GM21515 (cell line): ENCODE results near the gene NEU4.

ENCODE experiments used
- ATAC-seq: cut with Tn5 transposase; IDR thresholded peaks from one replicate; pipeline ENCODE4 v1.9.1; 2021; ENCODE audit not compliant: unreplicated experiment

The NEU4 gene

DNA sequence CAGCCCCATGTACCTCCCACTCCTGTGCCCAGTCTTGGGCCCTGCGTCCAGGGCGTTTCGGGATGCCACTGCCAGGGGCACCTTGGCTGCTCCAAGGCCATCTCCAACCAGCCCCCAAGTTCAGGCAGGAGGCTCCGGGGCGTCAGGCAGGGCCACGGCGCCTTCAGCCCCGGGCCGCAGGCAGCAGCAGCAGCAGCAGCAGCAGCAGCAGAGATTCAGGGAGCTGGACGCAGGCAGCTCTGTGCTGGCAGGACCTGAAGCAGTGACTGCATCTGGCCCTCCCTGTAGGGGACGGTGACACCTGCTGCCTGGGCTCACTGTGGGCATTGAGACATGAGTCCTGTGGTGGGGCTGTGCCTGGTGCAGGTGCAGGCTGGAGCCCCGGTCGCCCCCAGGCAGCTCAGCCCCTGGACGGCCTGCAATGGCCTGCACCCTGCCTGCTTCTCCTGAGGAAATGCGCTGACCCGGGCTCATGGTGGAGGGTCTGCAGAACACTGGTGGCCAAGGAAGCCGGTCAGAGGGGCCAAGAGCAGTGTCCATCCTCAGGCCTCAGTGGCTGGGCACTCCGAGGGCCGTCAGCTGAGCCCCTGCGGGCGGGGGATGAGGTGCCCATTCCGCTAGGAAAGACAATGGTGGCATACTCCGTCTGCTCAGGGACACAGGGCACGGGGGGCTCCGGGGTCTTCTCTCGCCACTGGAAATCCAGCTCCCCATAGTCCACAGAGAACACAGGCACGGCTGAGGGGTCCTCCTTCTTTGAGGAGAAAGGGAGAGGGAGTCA lies 41.7 kb downstream of the NEU4 start:
- ATAC-seq, result no peak

DNA sequence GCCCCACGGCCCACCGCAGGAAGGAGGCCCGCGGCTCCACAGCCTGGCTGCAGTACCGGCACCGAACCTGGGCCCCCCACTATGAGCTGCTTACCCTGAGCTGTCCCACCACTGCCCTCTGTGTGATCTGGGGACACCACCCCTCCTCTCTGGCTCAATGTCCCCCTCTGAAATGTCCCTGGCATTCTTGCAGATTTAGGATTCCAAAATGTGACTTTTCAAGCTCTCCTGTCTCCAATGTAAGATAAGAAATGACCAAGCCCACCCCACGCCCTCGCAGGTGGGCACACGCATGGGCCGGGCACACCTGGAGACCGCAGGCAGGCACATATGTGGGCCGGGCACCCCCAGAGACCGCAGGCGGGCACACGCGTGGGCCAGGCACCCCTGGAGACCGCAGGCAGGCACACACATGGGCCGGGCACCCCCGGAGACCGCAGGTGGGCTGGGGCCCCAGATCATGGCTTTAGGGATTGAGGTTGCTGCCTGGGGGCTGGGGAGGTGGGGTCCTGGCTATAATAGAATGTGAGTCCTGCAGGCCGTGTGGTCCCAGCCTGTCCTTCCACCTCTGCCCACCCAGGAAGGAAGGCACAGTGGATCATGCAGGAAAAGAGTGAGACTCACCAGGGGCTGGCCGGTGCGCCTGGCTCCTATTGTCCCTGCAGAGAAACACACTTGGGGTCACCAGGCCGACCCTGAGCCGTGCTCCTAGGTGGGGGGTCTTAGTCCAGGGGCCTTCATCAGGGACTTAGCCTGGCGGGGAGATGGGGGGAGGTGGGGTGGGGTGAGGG lies 42.5 kb downstream of the NEU4 start:
- ATAC-seq, result no peak

DNA sequence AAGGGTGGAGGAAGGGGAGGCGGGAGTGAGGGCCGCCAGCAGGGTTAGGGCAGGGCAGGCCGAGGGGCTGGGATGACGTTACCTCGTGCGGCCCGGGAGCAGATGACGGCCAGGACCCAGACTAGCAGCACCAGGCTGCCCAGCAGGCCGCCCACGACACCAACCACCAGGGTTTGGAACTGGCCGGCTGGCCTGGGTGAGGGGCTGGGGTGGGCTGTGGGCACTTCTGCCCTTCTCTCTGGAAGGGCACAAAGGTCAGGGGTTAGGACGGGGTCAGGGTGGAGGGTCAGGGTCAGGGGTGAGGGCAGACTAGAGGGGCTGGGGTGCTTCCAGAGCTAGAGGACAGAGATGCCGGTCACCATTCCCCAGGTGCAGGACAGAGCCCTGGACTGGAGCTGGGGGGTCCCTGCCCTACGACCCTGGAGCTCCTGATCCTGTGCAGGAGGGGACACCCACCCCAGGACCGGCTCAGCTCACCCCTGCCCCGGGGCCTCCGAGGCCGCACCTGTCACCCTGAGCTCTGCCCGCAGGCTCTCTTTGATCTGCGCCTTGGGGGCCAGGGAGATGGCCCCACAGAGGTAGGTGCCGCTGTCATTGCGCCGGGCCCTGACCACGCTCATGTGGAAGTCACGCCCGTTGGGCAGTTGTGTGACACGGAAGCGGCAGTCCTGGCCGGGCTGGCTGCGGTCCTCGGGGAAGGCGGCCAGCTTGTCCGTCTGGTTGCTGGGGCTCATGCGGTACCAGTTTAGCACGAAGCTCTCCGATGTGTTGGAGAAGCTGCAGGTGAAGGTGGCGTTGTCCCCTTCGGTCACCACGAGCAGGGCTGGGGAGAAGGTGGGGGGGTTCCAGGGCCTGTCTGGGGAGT lies 43.4 kb downstream of the NEU4 start:
- ATAC-seq, result no peak

DNA sequence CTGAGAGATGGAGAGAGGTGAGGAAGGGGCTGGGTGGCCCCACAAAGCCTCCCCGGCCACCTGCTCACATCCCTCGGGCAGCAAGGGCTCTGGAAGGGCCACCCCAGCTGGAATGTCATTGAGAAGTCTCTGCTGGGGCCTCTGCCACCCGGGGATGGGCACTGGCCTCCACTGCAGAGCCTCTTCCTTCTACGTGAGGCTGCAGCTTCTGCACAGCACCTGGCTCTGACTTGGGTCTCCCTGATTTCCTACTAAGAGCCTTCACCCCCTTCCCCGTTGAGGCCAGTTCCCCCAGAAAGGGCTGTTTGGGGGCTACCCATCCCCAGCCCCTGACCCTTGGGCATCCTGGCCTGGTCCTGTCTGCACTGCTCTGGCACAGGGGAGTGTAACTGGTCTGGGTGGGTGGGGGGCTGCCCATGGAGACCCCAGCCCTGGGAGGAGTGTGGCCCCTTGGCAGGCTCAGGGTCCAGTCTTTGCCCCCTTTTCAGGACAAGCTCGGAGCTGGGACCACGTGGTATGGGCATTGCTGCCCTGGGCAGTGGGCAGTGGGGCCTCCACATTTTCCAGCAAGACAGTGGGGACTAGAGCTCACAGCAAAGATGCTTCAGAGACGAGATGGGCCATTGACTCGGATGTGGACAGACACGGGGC lies 44.1 kb downstream of the NEU4 start:
- no peak for ATAC-seq

DNA sequence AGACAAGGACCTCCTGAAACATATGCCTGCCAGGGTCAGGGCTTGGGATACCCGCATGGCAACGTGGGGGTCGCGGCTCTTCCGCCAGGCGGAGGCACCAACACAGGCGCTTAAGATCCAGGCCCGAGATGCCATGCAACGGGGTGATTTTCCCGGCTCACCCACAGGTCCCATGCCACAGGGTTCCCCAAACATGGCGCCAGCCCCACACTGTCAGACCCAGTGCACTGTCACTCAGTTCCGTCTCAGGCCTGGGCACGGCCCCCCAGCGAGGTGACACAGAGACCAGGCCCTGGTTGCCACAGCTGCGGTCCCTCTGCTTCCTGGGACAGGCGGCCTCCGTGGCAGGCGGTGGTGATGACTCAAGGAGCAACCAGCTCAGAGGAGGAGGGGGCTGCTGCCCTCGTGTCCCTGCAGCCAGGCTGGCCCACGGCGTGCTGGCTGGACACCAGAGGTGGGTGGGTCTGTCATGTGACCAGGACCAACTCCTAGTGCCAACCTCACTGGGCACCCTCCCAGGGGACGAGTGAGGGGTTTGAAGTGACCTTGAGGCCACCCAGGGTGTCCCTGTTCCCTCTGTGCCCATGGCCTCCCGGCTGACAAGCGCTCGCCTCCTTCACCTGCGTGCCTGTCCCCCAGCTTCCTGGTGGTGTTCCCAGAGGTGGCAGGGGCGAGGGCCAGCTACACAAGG lies 44.8 kb downstream of the NEU4 start:
- no peak for ATAC-seq

DNA sequence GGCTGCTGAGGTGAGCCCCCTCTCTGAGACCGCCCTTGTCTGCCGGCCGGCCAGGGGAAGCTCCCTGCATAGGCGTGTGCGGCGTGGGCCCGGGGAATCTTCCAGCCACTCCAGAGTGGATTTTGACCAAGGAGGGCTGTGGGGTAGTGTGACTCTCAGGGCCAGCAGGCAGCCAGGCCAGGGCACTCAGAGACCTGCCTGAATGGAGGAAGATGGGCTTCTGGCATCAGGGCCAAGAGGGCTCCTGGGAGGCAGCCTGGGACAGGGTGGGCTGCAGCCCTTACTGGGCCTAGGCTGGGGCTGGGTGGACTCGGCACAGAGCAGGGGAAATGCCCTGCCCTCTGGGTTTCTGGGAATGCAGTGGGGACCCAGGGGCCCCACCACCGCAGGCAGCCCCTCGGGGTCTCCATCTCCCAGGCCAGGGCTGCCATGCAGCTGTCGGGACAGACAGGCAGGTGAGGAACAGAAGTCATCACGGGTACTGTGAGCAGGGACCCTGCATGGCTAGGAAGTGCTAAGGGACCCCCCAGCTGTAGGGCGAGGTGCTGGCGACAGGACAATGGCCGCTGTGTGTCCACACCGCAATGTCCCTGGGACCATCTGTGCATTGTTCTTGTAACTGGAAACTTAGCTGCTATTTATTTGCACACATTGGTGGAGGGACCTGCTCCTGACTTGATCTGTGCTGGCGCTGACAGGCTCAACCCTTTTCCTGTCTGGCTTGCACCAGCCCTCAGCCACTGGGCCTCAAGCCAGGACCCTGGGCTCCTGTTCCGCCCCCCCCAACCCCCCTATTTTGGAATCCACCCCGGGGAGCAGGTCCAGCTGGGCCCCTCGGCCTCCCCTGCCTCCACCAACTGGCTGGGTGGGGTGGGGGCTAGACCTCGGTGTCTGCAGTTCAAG lies 45.6 kb downstream of the NEU4 start:
- no peak for ATAC-seq

DNA sequence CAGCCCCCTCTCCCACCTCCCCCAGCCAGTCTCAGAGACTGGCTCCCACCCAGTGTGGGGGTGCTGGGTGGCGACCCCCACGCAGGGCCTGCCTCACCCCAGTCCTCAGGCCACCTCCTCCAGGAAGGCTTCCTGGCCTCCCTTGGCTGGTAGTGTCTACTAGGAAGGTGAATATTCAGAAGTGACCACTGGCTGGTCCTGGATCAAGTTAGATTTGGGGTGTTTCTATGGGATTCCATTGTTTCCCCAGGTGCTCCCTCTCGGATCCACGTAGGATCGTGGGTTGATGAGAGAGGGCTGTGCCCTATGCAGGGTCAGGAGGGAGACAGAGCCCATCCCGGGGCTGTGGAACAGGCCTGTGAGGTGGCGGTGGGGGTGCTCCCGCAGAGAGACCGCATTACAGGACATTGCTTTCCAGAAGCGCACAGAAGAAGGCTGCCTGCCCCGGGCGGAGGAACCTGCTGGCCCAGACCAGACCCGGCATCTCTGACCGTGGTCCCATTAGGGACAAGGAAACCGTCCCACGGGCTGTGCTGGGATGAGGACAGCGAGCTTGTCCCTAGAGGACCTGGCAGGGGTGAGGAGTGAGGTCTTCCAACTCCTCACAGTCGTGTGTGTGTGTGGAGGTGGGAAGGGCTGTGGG lies 46.4 kb downstream of the NEU4 start:
- no peak for ATAC-seq

DNA sequence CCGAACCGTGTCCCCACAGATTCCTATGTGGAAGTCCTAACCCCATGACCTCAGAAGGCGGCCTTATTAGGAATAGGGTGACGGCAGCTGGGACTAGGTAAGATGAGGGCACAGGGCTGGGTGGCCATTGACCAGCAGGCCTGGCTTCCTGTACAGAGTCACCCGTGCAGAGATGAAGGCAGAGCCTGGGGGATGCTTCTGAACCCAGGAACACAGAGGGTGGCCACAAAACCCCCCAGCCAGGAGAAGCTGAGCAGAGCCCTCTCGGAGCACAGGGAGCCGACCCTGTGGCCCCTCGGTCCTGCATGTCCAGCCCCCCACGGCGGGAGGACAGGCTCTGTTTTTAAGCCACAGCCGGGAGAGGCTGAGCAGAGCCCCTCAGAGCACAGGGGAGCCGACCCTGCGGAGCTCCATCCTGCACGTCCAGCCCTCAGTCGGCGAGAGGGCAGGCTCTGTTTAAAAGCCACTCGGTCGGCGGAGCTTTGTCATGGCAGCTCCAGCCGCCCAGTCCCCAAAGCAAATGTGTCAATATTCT lies 47.0 kb downstream of the NEU4 start:
- ATAC-seq, result no peak

DNA sequence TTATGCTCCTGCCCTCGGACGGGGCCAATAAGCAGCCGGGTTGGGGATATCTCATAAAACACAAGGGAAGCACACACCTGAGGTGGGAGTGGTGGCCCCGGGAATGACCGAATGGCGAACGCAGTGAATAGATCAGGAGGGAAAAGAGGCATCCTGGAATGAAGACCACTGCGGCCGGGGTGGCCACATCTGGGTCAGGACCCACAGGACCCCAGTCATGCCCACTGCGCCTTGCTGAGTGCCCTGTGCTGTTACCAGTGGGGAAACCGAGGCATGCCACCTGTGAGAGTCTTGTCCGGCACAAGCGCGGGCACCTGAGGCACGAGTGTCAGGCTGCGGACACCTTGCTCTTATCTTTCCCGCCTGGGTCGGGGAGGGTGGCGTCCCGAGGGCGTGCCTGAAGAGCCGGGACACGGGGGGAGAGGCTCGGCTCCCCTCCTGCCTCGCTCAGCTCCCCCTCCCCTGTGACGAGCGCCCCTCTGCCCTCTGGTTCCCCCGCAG lies 48.1 kb downstream of the NEU4 start:
- no peak for ATAC-seq

DNA sequence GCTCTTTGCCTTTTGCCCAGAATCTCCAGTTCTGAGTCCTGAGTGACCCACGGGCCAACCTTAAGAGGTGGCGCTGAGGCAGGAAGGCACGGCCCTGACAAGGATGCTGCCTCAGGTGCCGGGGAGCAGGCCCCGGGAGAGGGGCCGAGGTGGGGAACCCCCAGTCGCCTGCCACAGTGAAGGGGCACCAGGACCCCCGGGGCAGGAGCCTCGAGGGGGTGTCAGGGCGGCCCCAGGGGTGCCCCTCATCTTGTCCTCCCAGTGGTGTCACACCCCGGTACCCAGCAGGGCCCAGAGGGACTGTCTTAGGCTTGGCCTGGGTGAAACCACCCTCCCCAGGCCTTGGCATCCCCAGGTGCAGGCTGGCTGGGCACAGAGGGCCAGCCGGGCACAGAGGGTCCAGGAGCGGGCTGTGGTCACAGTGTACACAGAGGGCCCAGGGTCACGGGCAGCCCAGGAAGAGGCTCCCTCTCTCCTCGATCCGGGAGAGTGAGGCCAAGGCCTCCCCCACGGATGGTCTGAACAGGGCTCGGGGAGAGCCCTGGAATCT lies 48.7 kb downstream of the NEU4 start:
- no peak for ATAC-seq

DNA sequence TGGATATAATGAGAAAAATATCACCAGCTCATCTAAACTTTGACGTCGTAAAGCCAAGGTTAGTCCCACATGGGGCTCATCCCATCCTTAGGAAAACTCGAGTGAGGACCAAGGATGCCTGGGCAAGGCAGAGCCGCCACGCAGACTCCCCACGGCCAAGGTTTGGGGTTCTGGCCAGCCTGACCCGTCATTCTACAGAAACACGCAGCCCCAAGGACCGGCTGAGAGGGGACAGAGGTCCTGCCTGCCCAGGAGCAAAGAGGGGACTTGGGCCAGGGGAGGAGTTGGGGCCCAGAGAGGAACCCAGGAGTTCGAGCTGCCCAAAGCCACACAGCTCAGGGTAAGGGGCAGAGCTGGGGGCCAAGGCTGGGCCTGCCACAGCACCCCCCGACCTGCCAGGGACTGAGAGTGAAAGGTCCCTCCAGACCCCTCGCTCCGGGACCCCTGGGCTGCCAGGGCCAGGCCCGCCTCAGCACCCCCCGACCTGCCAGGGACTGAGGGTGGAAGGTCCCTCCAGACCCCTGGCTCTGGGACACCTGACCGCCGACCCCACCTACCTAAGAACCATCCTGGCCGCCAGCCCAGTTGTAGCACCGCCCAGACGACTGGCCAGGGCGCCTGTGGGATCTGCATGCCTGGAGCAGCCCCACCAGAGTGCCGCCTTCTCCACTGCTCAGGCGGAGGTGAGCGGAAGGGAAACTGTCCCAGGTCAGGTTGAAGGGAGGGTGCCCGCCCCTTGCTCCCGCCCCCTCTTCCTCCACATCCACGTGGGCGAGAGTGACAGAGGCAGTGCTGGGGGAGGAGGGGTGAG lies 49.4 kb downstream of the NEU4 start, which contains the start of gene PDCD1:
PDCD1 (minus strand) TSS at position 689 of the 811 bp plus-strand sequence; CDS start at position 633, 56 bp downstream.
- no peak for ATAC-seq

DNA sequence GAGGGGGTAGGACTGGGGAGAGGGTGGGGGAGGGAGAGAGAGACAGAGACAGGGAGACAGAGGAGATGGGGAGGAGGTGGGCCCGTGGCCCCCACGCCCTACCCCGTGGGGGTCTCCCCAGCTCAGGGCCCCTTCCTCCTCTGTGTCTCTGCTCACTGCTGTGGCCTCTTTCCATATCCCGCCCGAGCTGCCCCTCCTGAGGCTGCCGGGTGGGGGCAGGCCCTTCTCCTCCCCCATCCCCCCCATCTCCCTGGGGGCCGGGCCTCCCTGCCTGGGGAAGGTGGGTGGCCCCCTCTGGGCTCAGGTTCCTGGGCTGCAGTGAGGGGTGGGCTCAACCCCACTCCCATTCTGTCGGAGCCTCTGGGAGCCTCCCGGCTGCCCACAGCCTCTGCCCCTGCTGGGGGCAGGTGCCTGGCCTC lies 50.0 kb downstream of the NEU4 start:
- no peak for ATAC-seq

DNA sequence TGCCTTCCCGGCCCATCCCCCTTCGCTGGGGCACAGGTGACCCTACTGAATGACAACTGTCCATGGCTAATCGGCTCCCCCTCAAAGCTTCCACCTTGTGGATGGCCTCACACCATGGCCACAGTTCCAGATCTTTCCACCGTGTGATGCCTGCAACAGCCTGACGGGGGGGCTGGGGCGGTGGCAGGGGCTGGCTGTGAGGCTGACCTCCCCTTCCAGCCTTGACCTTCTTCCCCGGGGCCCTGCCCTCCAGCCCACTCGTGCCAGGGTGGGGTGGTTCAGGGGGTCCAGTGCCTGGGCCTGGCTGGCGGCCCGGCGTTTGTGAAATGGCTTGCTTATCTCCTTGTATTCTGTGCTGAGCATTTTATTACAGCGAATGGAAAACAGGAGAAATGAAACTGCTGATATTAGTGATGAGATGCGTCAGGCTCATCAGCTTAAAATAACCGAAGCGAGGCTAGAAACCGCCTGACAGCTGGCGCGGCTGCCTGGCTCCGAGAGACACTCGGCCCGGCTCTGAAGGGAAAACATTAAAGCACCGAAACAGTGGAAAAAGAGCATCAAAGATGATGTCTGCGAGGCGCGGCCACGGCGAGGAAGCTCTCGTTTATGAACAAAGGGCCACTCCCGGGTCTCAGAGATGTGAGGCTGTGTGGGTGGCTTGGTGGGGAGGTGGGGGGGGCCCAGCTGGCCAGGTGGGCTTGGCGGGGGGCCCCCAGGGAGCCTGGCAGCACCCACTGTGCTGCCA lies 50.6 kb downstream of the NEU4 start:
- ATAC-seq, result no peak

DNA sequence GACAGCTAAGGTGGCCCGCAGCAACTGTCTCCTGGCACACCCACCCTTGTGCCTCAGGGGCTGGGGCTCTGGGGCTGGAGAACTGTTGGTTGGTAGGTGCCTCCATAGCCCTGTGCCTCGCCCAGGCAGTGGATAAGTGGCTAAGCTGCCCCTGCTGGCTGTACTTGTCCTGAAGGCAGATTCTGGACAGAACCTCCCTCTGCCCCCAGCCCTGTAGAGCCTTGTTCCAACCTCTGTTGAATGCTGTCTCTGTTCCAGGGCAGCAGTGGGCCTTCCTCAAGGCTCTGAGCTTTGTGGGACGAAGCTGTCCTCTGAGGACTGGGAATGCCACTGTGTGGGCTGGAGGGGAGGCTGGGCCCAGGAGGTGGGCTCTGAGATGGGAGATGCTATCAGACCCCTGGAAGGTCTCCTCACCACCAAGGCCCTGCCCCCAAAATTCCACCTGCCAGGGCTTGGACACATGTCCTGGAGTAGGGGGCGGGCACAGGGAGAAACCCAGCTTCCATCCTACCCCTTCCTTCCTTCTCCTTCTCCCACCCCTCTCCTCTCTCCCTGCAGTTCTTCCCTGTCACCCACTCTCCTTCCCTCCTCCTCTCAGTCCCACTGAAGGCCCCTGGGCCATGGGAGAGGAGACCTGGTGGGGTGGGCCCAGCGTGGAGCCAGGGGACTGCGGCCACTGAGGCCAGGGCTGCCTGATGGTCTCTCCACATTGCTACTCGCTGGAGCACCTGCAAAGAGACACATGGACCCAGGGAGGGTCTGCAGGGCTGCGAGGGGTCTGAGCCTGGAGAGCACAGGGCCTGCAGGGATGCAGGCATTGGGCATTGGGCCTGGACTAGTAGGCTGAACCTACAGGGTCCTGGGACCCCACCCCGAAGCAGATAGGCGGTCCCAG lies 51.4 kb downstream of the NEU4 start:
- no peak for ATAC-seq

DNA sequence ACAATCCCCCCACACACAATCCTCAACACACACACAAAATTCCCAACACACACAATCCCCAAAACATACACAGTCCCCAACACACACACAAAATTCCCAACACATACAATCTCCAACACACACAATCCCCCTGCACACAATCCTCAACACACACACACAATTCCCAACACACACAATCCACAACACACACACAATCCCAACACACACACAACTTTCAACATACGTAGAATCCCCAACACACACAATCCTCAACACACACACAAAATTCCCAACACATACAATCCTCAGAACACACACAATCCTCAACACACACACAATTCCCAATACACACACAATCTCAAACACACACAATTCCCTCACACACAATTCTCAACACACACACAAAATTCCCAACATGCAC lies 52.3 kb downstream of the NEU4 start:
- ATAC-seq, result no peak
